Ishikawa (cell line): ENCODE measurements around the gene TMEM219.

Source experiments
- CEBPB ChIP-seq: IDR thresholded peaks from 2 replicates; pipeline ENCODE4 v1.6.1; 2012
- CREB1 ChIP-seq: IDR thresholded peaks from 2 replicates; pipeline ENCODE4 v1.6.1; 2012; ENCODE audit warnings: low read depth
- EGR1 ChIP-seq: IDR thresholded peaks from 2 replicates; pipeline ENCODE4 v1.6.1; 2012
- EP300 ChIP-seq: IDR thresholded peaks from 2 replicates; pipeline ENCODE4 v1.6.1; 2012; ENCODE audit warnings: borderline replicate concordance
- FOXM1 ChIP-seq: IDR thresholded peaks from 2 replicates; pipeline ENCODE4 v1.6.1; 2012; ENCODE audit warnings: low read depth, borderline replicate concordance
- NFIC ChIP-seq: IDR thresholded peaks from 2 replicates; pipeline ENCODE4 v1.6.1; 2012
- RAD21 ChIP-seq: IDR thresholded peaks from 2 replicates; pipeline ENCODE4 v1.6.1; 2012; ENCODE audit warnings: low read depth
- REST ChIP-seq: IDR thresholded peaks from 2 replicates; pipeline ENCODE4 v1.6.1; 2012; ENCODE audit warnings: low read depth, mild to moderate bottlenecking
- TAF1 ChIP-seq: IDR thresholded peaks from 2 replicates; pipeline ENCODE4 v1.6.1; 2012; ENCODE audit warnings: low read depth, mild to moderate bottlenecking
- TCF12 ChIP-seq: IDR thresholded peaks from 2 replicates; pipeline ENCODE4 v1.6.1; 2012; ENCODE audit warnings: low read depth
- TEAD4 ChIP-seq: IDR thresholded peaks from 2 replicates; pipeline ENCODE4 v1.6.1; 2012
- YY1 ChIP-seq: IDR thresholded peaks from 2 replicates; pipeline ENCODE4 v1.6.1; 2012; ENCODE audit warnings: low read depth
- ZBTB7A ChIP-seq: IDR thresholded peaks from 2 replicates; pipeline ENCODE4 v1.6.1; 2012; ENCODE audit warnings: low read depth
- TF ChIP-seq, protein P1 (sequence below): IDR thresholded peaks from 2 replicates; pipeline ENCODE4 v1.6.1; 2012
- TF ChIP-seq, protein P2 (sequence below): IDR thresholded peaks from 2 replicates; pipeline ENCODE4 v1.6.1; 2012

The TMEM219 gene

DNA sequence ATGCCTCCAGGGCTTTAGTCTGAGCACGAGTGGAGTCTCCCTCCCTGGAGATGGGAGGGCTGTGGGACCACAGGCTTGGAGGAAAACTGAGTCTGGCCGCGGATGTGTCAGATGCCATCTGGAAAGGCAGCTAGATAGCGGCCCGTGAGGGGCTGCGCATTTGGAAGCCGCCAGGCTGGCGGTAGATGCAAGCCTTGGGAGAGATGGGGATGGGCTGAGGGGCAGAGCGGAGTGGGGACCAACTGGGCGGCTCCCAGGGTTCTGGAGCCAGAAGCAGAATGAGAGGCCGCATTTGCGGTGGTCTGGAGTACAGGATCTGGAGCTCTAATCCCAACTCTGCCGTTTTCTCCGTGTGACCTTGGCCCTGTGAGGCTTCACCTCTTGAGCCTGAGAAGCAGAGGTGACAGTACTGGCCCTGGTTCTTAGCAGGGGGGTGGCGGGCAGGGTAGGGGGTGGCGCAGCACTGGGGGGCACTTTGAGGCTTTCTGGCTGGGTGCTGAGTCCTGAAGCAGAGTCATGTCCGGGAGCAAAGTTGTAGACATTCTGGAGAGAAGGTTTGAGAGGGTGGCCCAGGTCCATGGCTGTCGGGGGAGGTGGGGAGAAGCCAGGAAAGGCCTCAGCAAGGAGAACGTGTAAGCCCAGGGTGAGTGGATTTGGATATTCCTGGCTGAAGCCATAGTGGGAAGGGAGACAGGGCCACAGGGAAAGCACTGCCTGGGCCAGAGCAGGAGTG lies 40.9 kb downstream of the TMEM219 start:
- TF ChIP-seq RAD21 (no peak), CREB1 (no peak), TEAD4 (no peak), NFIC (no peak), TAF1 (no peak), EP300 (no peak), TCF12 (no peak), FOXM1 (no peak), EGR1 (no peak), ZBTB7A (no peak)
- TF ChIP-seq, protein P1, sequence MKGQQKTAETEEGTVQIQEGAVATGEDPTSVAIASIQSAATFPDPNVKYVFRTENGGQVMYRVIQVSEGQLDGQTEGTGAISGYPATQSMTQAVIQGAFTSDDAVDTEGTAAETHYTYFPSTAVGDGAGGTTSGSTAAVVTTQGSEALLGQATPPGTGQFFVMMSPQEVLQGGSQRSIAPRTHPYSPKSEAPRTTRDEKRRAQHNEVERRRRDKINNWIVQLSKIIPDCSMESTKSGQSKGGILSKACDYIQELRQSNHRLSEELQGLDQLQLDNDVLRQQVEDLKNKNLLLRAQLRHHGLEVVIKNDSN: no peak
- TF ChIP-seq, protein P2, sequence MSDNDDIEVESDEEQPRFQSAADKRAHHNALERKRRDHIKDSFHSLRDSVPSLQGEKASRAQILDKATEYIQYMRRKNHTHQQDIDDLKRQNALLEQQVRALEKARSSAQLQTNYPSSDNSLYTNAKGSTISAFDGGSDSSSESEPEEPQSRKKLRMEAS: no peak

GRCh38 chr16:30003670-30004423 lies 42.0 kb downstream of the TMEM219 start:
- TF ChIP-seq RAD21: no peak
- TF ChIP-seq EP300: no peak
- TF ChIP-seq TEAD4: no peak
- TF ChIP-seq NFIC: no peak
- no peak for TF ChIP-seq TAF1
- TF ChIP-seq CEBPB: no peak
- TF ChIP-seq TCF12: no peak
- TF ChIP-seq REST: no peak
- TF ChIP-seq, protein P2: no peak
- no peak for TF ChIP-seq ZBTB7A
- TF ChIP-seq EGR1: no peak
- TF ChIP-seq FOXM1: no peak
- TF ChIP-seq YY1: no peak
- TF ChIP-seq, protein P1: no peak

- TF ChIP-seq FOXM1 (no peak), TCF12 (no peak), RAD21 (no peak), TEAD4 (no peak), CEBPB (no peak), YY1 (no peak), TAF1 (no peak), ZBTB7A (no peak), EP300 (no peak), CREB1 (no peak), EGR1 (no peak), REST (no peak)
- TF ChIP-seq, protein P1: no peak
Observed at GRCh38 chr16:30004424-30004776, 42.5 kb downstream of the TMEM219 start.

- TF ChIP-seq REST: no peak
Observed at GRCh38 chr16:30004811-30005242, 42.9 kb downstream of the TMEM219 start.
